GM19099 (cell line): Measurements from ENCODE around the gene MBD3.

Experiments used
- POLR2A ChIP-seq: IDR thresholded peaks from 3 replicates; pipeline ENCODE4 v1.6.1; 2011; ENCODE audit warnings: low read depth; ENCODE audit not compliant: insufficient read length; ENCODE audit errors: extremely low read depth

The MBD3 gene

DNA sequence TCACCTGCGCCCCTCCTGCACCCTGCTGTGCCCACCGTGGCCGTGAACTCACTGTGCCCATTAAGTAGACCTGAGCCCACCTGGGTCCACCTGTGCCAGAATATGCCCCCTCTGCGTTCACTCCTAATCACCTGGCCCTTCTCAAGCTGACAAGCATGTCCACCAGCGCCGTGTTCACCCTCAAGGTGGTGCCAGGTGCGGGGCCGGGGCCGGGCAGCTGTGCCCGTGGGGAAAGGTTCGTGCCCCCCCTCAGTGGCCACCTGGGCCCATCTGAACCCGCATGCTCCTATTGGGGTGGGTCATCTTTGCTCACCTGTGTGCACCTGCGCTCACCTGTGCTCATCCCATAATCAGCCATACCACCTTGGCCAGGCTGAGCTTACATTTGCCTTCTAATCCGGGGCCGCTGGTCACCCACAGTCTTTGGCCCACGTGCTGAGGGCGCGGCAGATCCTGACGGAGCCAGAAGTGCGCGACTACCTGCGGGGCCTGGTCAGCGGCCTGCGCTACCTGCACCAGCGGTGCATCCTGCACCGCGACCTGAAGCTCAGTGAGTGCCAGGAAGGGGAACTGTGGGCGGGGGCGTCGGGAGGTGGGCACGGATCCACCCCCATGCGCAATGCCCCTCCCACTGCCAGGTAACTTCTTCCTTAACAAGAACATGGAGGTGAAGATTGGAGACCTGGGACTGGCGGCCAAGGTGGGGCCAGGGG is 66.4 kb downstream of the MBD3 start:
- no peak for TF ChIP-seq POLR2A

DNA sequence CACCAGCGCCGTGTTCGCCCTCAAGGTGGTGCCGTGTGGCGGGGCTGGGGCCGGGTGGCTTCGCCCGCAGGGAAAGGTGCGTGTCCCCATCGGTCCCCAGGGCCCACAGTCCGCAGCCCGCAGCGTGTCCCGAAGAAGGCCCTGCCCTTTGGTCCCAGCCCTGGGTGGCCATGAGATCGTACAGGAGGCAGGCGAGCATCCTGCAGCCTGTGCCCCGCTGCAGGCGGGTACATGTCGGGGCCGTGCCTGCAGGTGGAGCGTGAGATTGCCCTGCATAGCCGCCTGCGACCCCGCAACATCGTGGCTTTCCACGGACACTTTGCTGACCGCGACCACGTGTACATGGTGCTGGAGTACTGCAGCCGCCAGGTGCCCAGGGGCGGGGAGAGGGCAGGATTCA is 67.3 kb downstream of the MBD3 start:
- no peak for TF ChIP-seq POLR2A

DNA sequence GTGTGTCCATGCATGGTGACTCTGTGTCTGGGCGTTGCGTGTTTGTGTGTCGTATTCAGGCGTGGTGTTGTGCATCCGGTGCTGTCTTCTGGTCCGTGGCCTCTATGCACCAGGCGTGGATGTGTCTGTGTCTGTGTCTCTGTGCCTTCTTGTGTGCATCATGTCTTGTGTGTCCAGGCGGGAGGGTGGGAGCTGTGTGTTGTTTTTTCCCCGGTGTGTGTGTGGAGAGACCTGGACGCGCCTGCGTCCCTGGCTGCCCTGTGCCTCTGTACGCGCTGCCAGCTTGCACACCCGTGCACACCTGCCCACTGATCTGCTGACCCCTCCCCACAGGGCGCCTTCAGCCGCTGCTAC is 67.7 kb downstream of the MBD3 start:
- no peak for TF ChIP-seq POLR2A

DNA sequence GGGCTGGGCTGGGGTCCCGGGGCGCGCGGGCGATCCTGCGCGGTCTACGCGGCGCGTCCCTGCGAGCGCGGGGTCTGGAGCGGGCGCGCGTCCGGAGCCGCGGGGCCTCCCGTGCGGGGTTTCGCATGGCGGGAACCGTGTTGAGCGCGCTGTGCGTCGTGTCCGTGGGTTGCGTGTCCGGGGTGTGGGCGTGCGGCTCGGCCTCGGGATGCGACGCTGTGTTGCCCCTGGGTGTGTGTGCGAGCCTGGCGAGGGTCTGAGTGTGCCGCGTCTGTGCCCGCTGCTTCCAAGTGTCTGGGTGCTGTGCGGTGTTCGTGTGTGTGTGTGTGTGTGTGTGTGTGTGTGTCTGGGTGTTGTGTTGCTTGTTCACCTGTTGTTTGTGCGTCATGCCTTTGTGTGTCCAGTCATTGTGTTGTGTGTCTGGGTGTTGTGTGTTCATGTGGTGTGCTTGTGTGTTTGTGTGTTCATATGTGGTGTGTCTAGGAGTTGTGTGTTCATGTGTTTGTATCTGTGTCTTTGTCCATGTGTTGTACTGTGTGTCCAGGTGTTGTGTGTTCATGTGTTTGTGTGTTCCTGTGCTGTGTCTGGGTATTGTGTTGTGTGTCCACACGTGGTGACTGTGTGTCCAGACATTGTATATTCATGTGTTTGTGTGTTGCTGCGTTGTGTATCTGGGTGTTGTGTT is 68.2 kb downstream of the MBD3 start:
- no peak for TF ChIP-seq POLR2A
